Right renal pelvis (tissue), 4 donors: ENCODE measurements around the gene C2orf68. TPM values are rescaled to one million over a fixed set of nuclear protein-coding genes. Genes with fewer than 3 reads are reported as not detected.
"Not testable (repeated sequence)": the region's sequence is repeated elsewhere in the genome, so short reads cannot be mapped to it uniquely, and the experiment has no call there.

Source experiments
- DNase-seq, 4 donors: peaks; one replicate each; pipeline ENCODE4 v3.0.0-alpha.2; 2013; ENCODE audit warnings: low read depth in 4 of 4, low spot score in 3 of 4, missing footprints in 1 of 4
- polyA plus RNA-seq, 4 donors: library from polyadenylated mRNA; unstranded; fragments of 120-200 nt; gene quantifications; one replicate each; pipeline ENCODE4 v1.2.1, GENCODE V29; 2013; ENCODE audit not compliant: insufficient read length in 4 of 4

Gene C2orf68
- polyA plus RNA-seq, 4 donors: 55.0 to 67.0 (median 59.8) TPM

DNA sequence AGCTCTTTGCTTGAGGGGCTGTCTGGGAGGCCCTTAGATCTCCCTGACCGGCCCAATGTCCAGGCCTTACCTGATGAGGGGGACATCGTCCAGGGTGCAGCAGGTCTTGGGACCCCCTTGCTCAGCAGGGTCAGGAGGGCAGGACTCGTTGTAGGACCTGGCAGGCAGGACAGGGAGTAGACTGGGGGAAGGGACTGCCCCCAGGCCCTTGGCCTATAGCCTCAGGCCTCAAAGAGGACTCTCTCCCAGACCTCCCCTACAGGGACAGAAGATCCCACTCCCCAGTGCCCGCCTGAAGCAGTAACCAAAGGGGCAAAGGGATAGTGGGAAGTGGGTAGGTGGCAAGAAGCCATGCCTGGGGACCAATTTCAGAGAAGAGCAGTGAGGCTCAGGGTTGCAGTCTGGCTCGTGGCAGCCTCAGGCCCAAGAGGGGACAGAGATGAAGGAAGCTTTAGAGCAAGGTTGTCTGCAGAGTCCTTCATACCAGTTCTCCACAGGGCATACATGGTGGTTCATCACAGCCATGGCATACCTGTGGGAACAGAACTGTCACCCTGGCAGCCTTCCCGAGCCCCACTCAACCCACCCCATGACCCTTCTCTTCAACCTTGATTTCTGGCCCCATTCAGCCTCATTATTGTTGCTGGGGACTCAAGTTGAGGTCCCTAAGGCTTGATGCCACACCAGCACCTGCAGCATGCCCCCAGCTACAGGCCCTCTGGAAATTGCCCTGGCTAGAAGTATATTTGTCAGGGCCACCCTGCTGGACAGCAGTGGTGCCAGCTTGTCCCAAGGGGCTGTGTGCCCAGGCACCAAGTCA, 10.7 kb downstream of the C2orf68 start:
- DNase-seq: no peak

DNA sequence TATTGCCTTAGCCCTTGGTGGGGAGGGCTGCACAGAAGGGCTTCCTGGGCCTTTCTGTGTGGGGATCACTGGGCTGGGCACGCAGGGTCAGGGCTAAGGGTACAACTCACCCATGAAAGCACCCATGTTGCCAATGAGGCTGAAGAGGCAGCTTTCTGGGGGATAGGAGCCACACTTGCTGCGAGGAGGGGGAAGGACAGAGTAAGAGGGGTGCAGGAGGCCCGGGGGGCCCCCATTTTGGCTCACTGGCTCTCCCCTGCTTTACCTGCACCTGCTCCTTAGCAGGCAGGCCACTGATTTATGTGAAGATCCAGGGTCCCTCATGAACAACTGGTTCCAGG, 11.7 kb downstream of the C2orf68 start:
- no peak for DNase-seq

- no peak for DNase-seq
Measured at GRCh38 chr2:85599468-85600234, 12.2 kb downstream of the C2orf68 start.

- no peak for DNase-seq
Measured at GRCh38 chr2:85598594-85599340, 13.1 kb downstream of the C2orf68 start.

DNA sequence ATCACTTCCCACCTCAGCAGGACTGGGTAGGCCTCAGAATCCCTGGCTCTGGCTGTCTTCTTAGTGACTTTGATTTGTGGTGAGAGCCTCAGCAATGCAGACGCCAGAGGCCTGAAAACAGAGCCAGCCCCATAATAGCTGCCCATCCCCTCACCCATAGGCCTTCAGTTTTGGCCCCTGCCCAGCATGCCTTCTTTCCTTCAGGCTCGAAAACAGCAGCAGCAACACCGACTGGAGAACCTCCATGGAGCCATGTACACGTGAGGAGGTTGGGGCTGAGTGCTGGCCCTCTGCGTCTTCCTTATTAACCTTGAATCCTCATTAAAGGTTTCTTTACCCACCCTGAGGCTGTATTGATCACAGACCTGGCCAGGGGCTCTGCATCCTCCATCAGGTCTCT, 14.6 kb downstream of the C2orf68 start:
- no peak for DNase-seq

DNA sequence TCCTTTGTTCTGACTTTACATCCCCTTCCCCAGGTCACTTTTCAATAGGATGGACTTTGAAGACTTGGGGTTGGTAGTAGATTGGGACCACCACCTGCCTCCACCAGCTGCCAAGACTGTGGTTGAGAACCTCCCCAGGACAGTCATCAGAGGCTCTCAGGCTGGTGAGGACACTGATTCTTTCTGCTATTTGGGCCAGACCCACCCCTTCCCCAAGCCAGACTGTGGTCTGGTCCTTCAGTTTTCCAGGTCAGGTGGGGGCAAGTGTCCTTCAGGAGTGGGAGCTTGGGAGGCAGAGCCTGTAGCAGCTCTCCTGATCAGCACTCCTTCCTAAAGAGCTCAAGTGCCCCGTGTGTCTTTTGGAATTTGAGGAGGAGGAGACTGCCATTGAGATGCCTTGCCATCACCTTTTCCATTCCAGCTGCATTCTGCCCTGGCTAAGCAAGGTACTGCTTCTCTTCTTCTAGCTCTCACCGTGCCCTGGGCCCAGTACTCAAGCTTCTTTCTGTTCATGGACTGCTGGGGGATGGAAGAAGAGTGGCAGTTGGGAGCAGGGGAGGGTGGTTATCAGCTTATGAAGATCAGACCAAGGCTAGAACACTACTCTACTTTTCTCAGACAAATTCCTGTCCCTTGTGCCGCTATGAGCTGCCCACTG, 15.3 kb downstream of the C2orf68 start:
- DNase-seq: no peak

- DNase-seq: no peak
Measured at GRCh38 chr2:85596026-85596333, 15.9 kb downstream of the C2orf68 start.

DNA sequence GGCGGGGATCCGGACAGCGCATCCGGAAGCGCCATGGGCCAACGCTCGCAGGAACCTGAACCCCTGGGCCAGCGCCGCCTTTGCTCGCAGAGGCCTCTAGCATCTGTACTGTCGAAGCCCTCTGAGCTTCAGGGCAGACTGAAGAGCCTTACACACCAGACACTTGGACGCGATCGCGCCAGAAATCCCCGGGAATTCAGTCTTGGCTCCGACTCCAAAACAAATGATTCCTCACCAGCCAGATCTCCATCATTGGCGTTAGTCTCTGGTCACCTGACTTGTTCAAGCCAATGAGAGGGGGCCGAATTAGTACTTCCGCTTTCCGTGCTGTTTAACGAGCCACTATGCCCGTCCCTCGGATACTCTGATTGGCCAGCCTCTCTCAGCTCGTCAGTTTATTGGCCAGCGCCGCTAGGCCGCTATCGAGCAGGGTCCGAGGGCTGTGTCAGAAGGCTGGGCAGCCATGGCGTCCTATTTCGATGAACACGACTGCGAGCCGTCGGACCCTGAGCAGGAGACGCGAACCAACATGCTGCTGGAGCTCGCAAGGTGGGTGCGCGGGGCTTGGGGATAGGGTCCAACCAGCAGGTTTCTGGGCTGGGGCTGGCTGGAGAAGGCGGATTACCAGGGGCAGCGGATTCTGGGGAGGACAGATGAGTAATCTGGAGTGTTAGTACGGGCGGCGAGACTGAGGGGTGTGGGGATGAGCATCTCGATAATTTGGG, 16.4 kb downstream of the C2orf68 start, which contains the start of gene RNF181:
Gene RNF181, plus strand, starts transcription at position 445 of the 725 bp plus-strand sequence. Its CDS starts 19 bp downstream, at position 464.
- peak; percentile 89 to 96 (median 94) for DNase-seq

- no peak for DNase-seq
Measured at GRCh38 chr2:85594715-85595300, 17.1 kb downstream of the C2orf68 start.

DNA sequence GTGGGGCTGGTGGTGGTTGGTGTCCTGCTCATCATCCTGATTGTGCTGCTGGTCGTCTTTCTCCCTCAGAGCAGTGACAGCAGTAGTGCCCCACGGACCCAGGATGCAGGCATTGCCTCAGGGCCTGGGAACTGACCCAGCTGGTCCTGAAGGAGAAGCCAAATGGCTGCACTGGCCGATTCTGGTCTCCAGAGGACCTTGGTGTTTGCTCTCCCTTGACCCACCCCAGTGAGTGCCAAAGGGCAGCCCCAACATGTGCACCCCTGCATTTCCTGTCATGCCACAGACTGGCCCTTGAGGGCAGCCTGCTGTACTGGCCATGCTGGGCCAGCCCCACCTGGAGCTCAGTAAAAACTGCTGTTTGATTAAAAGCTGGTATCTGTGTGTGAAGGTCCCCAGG, 18.8 kb downstream of the C2orf68 start:
- DNase-seq: no peak

- DNase-seq: not testable (repeated sequence)
Measured at GRCh38 chr2:85592299-85592698, 19.6 kb downstream of the C2orf68 start.

DNA sequence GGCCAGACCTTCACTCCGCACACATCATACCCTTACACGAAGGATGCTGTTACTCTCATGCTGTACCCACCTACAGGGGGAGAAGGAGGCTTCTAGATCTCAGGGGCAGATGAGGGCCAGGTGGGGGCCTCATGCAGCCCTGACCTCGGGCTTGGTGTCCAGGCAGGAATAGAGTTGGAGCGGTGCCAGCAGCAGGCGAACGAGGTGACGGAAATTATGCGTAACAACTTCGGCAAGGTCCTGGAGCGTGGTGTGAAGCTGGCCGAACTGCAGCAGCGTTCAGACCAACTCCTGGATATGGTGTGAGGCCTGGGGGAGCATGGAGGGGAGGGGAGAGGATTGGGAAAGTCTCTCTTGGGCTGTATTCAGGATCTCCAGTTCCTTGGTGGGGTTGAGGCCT, 20.3 kb downstream of the C2orf68 start:
- no peak for DNase-seq

DNA sequence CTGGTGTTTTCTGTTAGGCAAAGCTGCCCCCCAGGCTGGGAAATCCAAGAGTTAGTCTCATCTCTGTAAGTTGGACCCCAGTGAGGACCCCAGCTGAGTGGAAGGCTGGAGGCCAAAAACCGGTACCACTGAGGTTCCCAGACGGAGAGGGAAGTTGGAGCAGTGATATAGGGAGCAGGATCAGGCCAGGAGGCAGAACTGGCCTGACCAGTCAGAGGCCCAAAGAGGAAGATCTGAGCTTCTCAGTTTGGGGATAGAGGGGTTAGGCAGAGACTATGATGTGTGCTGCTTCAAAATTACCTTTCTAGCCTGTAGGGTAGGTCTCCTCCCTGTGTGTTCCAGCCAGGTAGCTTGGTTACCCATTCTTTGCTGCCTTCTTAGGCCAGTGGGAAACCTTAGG, 20.9 kb downstream of the C2orf68 start:
- DNase-seq: no peak

DNA sequence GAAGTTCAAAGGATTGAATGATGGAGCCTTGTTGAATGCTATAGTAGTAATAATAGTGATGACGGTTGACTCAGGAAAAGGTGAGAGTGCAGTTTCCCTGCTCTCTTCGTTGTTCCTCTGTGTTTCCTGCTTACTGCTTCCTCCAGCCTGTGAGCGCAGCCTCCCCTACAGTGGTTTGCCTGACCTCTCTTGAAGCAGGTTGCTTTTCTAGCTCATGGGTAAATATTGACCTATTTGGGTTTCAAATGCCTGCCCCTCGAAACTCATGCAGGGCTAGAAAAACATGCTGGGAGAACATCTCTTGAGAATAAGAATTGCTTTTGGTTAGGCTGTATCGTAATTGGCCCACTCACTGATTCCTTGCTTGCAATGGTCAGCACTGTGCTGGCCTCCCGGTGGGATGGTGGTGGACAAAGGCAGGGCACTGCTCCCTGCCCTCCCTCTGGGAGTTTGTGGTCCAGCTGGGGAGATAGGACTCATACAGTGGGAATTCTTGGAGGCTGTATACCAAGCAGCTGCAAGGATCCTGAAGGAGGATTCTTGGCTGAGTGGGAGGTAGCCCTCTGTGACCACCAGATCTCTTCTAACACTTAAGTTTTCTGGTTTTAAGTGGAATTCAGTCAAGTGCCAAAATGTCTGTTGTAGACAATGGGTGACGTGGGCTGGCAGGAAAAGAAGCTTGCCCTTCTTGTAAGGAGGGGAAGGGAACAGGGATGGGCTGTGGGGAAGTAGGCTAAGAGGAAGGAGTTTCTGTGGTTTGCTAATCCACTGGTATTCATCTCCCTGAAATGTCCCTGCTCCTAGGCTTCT, 21.7 kb downstream of the C2orf68 start:
- DNase-seq: no peak

DNA sequence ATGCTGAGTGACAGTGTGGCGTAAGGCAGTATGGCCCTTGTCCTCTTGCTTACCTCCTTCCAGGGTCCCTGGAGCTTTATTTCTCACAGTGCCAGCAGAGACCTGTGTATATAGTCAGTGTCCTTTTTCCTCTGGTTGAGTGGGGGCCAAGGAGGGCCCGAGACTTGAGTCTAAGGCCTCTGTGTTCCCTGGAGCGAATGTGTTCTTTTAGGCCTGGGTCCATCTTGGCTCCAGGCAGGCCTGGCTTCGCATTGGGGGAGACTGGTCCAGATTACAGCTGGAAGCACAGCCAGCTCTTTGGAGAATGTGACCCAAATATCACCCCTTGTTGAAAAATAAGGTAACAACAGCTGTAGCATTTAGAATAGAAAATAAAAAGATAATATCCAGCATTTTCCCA, 22.7 kb downstream of the C2orf68 start:
- no peak for DNase-seq

- DNase-seq: no peak
Measured at GRCh38 chr2:85588645-85589044, 23.2 kb downstream of the C2orf68 start.

GRCh38 chr2:85588236-85588635, 23.6 kb downstream of the C2orf68 start:
- DNase-seq: no peak

DNA sequence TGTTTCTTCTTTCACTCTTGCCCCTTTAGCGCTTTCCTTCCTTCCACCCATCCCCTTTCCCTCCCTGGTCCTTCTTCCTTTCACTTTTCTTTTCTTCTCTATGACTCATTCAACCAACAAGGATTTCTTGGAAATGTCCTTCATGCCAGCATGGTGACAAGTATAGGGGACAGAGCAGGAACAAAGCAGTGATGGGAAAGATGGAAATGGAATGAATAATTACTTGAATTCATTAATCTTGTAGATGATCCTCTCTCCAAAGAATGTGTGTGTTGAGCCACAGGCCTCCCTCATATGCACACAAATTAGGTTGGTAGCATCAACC, 26.1 kb downstream of the C2orf68 start:
- DNase-seq: no peak
